H1 (cell line): ENCODE data around the gene TBPL2.

Experiments
- CHD2 ChIP-seq: IDR thresholded peaks from 2 replicates; pipeline ENCODE4 v1.6.1; 2012; ENCODE audit warnings: low read length, improper control_type of control experiment
- CREB1 ChIP-seq: IDR thresholded peaks from 2 replicates; pipeline ENCODE4 v1.6.1; 2012; ENCODE audit warnings: inconsistent platforms
- CTBP2 ChIP-seq: IDR thresholded peaks from 2 replicates; pipeline ENCODE4 v1.7.0; 2011; ENCODE audit warnings: borderline replicate concordance, mild to moderate bottlenecking, moderate library complexity, mixed read lengths, low read length; ENCODE audit not compliant: insufficient read depth, insufficient read length
- EP300 ChIP-seq, 2 experiments: IDR thresholded peaks; 1 replicate in 1 of 2; 2 replicates in 1 of 2; pipeline ENCODE4 v1.6.1; 2011 to 2012; ENCODE audit warnings: low read depth in 2 of 2, low read length in 2 of 2, mild to moderate bottlenecking in 2 of 2, borderline replicate concordance in 1 of 2, inconsistent platforms in 1 of 2, moderate library complexity in 1 of 2
- EZH2 ChIP-seq: fragments of 200-600 bp; sonication (generic); IDR thresholded peaks from 2 replicates; pipeline ENCODE4 v1.7.1; 2012; ENCODE audit warnings: low read depth, mild to moderate bottlenecking, moderate library complexity, low read length, inconsistent platforms; ENCODE audit not compliant: severe bottlenecking
- JUND ChIP-seq: IDR thresholded peaks from 2 replicates; pipeline ENCODE4 v1.6.1; 2011; ENCODE audit warnings: mild to moderate bottlenecking, improper control_type of control experiment, low read length
- PHF8 ChIP-seq: fragments of 200-600 bp; sonication (generic); conservative IDR thresholded peaks from 2 replicates; pipeline ENCODE4 v1.7.1; 2012; ENCODE audit warnings: low read depth, mild to moderate bottlenecking, inconsistent platforms, low read length, moderate library complexity
- POLR2A ChIP-seq, 2 experiments: IDR thresholded peaks; 1 replicate in 1 of 2; 2 replicates in 1 of 2; pipeline ENCODE4 v1.6.1; 2011; ENCODE audit warnings: low read depth in 2 of 2, low read length in 2 of 2, mild to moderate bottlenecking in 2 of 2; ENCODE audit errors: control extremely low read depth in 1 of 2
- POLR2AphosphoS5 ChIP-seq: IDR thresholded peaks from 2 replicates; pipeline ENCODE4 v1.6.1; 2011; ENCODE audit warnings: low read depth, low read length
- SP1 ChIP-seq: IDR thresholded peaks from 2 replicates; pipeline ENCODE4 v1.6.1; 2011; ENCODE audit warnings: low read depth, low read length
- SUZ12 ChIP-seq: fragments of 200-600 bp; sonication (generic); IDR thresholded peaks from 2 replicates; pipeline ENCODE4 v1.6.1; 2012; ENCODE audit warnings: mild to moderate bottlenecking, inconsistent platforms, low read length, moderate library complexity, mixed read lengths
- YY1 ChIP-seq: IDR thresholded peaks from 2 replicates; pipeline ENCODE4 v1.6.1; 2011; ENCODE audit warnings: low read depth, mild to moderate bottlenecking, low read length
- TF ChIP-seq, protein P1 (sequence below), 3 experiments: IDR thresholded peaks; 1 replicate in 2 of 3; 2 replicates in 1 of 3; pipeline versions ENCODE4 v1.5.1 to v1.6.1; 2011; ENCODE audit warnings: low read length in 3 of 3, mild to moderate bottlenecking in 3 of 3, inconsistent platforms in 2 of 3, low read depth in 1 of 3, moderate library complexity in 1 of 3; ENCODE audit not compliant: insufficient read depth in 1 of 3; ENCODE audit errors: control extremely low read depth in 1 of 3

DNA sequence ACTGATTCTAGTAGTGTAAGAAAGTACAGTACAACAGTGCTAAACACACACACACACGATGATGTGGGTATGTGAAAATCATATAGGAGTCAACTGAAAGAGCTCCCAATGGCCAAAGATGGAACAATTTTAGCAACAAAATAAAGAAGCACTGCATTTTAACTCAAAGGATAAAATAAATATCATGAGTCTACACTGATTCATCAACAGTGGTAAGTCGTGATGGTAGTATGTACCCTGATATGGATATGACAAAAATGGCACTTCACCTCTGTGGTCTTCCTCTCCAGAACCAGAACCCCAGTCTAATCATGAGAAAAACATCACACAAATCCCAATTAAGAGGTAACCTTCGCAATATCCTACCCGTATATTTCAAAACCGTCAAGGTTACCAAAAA lies 41.4 kb upstream of the TBPL2 start:
- TF ChIP-seq SUZ12 (no peak), YY1 (no peak), POLR2A (IDR thresholded peaks at IDR 0.05; ENCODE audit: control extremely low read depth in 1 of 2, low read depth in 2 of 2, low read length in 2 of 2) (no peak), SP1 (no peak), POLR2AphosphoS5 (no peak), CREB1 (no peak), PHF8 (no peak), EP300 (IDR thresholded peaks at IDR 0.05; ENCODE audit: borderline replicate concordance in 1 of 2, low read depth in 2 of 2, low read length in 2 of 2) (no peak), CHD2 (no peak), EZH2 (no peak), JUND (no peak), CTBP2 (no peak)
- TF ChIP-seq, protein P1, sequence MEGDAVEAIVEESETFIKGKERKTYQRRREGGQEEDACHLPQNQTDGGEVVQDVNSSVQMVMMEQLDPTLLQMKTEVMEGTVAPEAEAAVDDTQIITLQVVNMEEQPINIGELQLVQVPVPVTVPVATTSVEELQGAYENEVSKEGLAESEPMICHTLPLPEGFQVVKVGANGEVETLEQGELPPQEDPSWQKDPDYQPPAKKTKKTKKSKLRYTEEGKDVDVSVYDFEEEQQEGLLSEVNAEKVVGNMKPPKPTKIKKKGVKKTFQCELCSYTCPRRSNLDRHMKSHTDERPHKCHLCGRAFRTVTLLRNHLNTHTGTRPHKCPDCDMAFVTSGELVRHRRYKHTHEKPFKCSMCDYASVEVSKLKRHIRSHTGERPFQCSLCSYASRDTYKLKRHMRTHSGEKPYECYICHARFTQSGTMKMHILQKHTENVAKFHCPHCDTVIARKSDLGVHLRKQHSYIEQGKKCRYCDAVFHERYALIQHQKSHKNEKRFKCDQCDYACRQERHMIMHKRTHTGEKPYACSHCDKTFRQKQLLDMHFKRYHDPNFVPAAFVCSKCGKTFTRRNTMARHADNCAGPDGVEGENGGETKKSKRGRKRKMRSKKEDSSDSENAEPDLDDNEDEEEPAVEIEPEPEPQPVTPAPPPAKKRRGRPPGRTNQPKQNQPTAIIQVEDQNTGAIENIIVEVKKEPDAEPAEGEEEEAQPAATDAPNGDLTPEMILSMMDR (IDR thresholded peaks at IDR 0.05; ENCODE audit: control extremely low read depth in 1 of 3, insufficient read depth in 1 of 3, low read depth in 1 of 3, low read length in 3 of 3) = no peak
